ENCODE measurements around the gene FUS. TPM values are rescaled to one million over a fixed set of nuclear protein-coding genes. Genes with fewer than 3 reads are reported as not detected.
"Not testable (repeated sequence)": the region's sequence is repeated elsewhere in the genome, so short reads cannot be mapped to it uniquely, and the experiment has no call there.

Gene FUS
- total RNA-seq, 1 donor from 2014 or later, result 346 TPM

GRCh38 chr16:31149894-31150890 is 29.7 kb upstream of the FUS start, which contains the start of gene PRSS36:
TSS of gene PRSS36 (minus strand) at chr16:31150066. CDS start at chr16:31150035, 31 bp downstream.
- peaks cover 18% of the 10 kb centered on the region for H3K27me3 Mint-ChIP-seq (ENCODE audit: unreplicated experiment)
- no peak for DNase-seq (ENCODE audit: extremely low spot score, unreplicated experiment)
- no peak within 1 kb of the TSS for H3K4me3 Mint-ChIP-seq (ENCODE audit: unreplicated experiment)
- H3K9me3 Mint-ChIP-seq (ENCODE audit: unreplicated experiment), result no peaks in the 10 kb centered on the region
- peaks cover 2% of the 10 kb centered on the region for H3K4me1 Mint-ChIP-seq (ENCODE audit: unreplicated experiment)
- no peaks in the 10 kb centered on the region for H3K36me3 Mint-ChIP-seq (ENCODE audit: unreplicated experiment)
- no peak for TF ChIP-seq CTCF (IDR thresholded peaks at IDR 0.05)
- no peak within 1 kb of the TSS for H3K27ac Mint-ChIP-seq (ENCODE audit: unreplicated experiment)

- H3K27ac Mint-ChIP-seq (ENCODE audit: unreplicated experiment); H3K4me3 Mint-ChIP-seq (ENCODE audit: unreplicated experiment); H3K4me1 Mint-ChIP-seq (ENCODE audit: unreplicated experiment); DNase-seq (ENCODE audit: extremely low spot score, unreplicated experiment); H3K9me3 Mint-ChIP-seq (ENCODE audit: unreplicated experiment); H3K36me3 Mint-ChIP-seq (ENCODE audit: unreplicated experiment): not testable (repeated sequence)
- H3K27me3 Mint-ChIP-seq (ENCODE audit: unreplicated experiment), result peaks cover 14% of the 10 kb centered on the region
Measured at GRCh38 chr16:31150976-31151375, 29.0 kb upstream of the FUS start.

- H3K4me1 Mint-ChIP-seq (ENCODE audit: unreplicated experiment), result no peaks in the 10 kb centered on the region
- no peak for DNase-seq (ENCODE audit: extremely low spot score, unreplicated experiment)
- peaks cover 18% of the 10 kb centered on the region for H3K27me3 Mint-ChIP-seq (ENCODE audit: unreplicated experiment)
- no peaks in the 10 kb centered on the region for H3K36me3 Mint-ChIP-seq (ENCODE audit: unreplicated experiment)
- no peak overlapping the region for H3K27ac Mint-ChIP-seq (ENCODE audit: unreplicated experiment)
- no peaks in the 10 kb centered on the region for H3K9me3 Mint-ChIP-seq (ENCODE audit: unreplicated experiment)
- no peak for TF ChIP-seq CTCF (IDR thresholded peaks at IDR 0.05)
- H3K4me3 Mint-ChIP-seq (ENCODE audit: unreplicated experiment), result no peak overlapping the region
Measured at GRCh38 chr16:31157136-31157535, 22.8 kb upstream of the FUS start.

GRCh38 chr16:31167315-31167714 is 12.6 kb upstream of the FUS start:
- no peak overlapping the region for H3K4me3 Mint-ChIP-seq (ENCODE audit: unreplicated experiment)
- no peaks in the 10 kb centered on the region for H3K36me3 Mint-ChIP-seq (ENCODE audit: unreplicated experiment)
- no peaks in the 10 kb centered on the region for H3K9me3 Mint-ChIP-seq (ENCODE audit: unreplicated experiment)
- DNase-seq (ENCODE audit: extremely low spot score, unreplicated experiment), result no peak
- H3K4me1 Mint-ChIP-seq (ENCODE audit: unreplicated experiment), result peaks cover 3% of the 10 kb centered on the region
- H3K27ac Mint-ChIP-seq (ENCODE audit: unreplicated experiment), result no peak overlapping the region
- no peak for TF ChIP-seq CTCF (IDR thresholded peaks at IDR 0.05)
- H3K27me3 Mint-ChIP-seq (ENCODE audit: unreplicated experiment), result no peaks in the 10 kb centered on the region

DNA sequence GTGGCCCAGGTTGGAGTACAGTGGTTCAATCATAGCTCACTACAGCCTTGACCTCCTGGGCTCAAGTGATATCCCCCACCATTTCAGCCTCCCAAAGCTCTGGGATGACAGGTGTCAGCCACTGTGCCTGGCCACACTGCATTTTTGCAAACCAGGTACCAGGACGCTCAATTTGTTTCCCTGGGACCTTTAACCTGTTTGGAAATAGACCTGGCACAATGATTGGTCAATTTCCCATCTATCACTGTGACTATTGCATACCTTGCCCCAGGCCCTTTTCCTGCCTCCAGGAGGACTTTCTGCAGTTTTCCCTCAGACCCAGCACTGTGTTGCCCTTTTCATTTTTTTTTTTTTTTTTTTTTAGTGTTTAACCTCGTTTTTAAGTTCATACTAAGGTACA is 11.1 kb upstream of the FUS start:
- Mint-ChIP-seq H3K4me3 (ENCODE audit: unreplicated experiment) (no peak overlapping the region), H3K36me3 (ENCODE audit: unreplicated experiment) (no peaks in the 10 kb centered on the region), H3K4me1 (ENCODE audit: unreplicated experiment) (peaks cover 3% of the 10 kb centered on the region), H3K27ac (ENCODE audit: unreplicated experiment) (no peak overlapping the region), H3K9me3 (ENCODE audit: unreplicated experiment) (no peaks in the 10 kb centered on the region), H3K27me3 (ENCODE audit: unreplicated experiment) (no peaks in the 10 kb centered on the region)
- no peak for DNase-seq (ENCODE audit: extremely low spot score, unreplicated experiment)
- TF ChIP-seq CTCF (IDR thresholded peaks at IDR 0.05), result no peak

- H3K9me3 Mint-ChIP-seq (ENCODE audit: unreplicated experiment); H3K4me3 Mint-ChIP-seq (ENCODE audit: unreplicated experiment); H3K4me1 Mint-ChIP-seq (ENCODE audit: unreplicated experiment); H3K36me3 Mint-ChIP-seq (ENCODE audit: unreplicated experiment); H3K27me3 Mint-ChIP-seq (ENCODE audit: unreplicated experiment); DNase-seq (ENCODE audit: extremely low spot score, unreplicated experiment): not testable (repeated sequence)
- H3K27ac Mint-ChIP-seq (ENCODE audit: unreplicated experiment), result peak overlapping the region; percentile 32
Measured at GRCh38 chr16:31170048-31170447, 9.9 kb upstream of the FUS start.

Measured in osteocyte (in vitro differentiated cells).